HG03354 (cell line): ENCODE data around the gene FHDC1.

ENCODE experiments used
- ATAC-seq: cut with Tn5 transposase; IDR thresholded peaks from one replicate; pipeline ENCODE4 v1.9.1; 2021; ENCODE audit warnings: mild to moderate bottlenecking; ENCODE audit not compliant: unreplicated experiment, poor library complexity, severe bottlenecking

The FHDC1 gene

DNA sequence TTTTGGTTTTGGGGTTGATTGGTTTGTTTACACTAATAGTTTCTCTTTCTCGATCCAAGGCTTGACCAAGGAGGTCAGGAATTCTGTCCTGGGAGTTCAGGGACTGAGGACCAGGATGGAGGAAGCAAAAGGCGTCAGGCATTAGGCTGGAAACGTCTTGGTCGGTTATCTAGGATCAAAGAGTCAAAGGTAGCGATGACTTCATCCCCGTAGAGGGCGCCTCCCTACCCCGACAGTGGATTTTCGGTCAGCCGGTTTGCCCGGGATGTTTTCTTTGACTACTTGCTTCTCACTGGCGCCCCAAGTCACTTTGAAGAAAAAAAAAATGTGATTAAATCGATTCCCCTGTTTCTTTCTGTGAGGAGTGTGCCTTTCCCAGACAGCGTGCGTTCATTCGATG is 980 bp upstream of the FHDC1 start:
- no peak for ATAC-seq

DNA sequence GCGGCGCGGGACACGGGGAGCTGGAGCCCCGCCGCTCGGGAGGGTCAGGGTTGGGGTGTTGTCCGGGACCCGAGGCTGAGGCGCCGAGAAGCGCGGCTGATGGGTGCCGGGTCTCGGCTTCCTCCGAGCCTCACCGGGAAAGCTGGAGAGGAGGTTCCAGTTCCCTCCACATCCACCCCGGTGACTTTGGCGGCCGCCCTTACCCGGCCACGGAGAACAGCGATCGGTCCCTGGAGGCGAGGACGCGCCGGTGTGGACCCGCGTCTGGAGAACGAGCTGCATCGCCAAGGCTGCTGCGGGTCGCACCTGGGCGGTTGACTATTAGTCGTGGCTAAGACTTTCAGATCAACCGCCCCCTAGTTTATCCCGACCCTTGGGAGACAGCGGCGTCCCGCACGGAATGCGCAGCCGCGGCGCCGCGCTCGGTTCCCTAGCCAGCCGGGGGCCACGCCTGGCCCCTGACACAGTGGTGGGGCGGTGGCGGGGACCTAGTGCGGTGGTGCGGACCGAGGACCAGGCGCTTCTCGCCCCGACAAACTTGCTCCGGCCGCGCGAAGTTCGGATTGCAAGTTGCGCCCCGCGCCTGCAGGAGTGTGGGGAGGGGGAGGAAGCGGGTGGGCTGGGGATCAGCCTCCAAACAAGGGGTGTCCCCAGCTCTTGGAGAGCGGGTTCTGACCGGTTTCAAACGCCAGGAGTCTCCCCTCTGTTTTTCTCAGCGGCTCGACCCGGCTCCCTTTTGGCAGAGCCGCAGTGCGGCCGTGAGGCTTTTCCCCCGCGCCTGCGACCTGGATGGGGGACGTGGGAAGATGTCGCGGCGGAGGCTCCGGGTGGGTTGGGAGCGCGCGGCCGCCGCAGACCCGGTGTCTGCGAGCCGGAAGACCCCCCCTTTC is 568 bp downstream of the FHDC1 start:
- peak; percentile 39 for ATAC-seq

DNA sequence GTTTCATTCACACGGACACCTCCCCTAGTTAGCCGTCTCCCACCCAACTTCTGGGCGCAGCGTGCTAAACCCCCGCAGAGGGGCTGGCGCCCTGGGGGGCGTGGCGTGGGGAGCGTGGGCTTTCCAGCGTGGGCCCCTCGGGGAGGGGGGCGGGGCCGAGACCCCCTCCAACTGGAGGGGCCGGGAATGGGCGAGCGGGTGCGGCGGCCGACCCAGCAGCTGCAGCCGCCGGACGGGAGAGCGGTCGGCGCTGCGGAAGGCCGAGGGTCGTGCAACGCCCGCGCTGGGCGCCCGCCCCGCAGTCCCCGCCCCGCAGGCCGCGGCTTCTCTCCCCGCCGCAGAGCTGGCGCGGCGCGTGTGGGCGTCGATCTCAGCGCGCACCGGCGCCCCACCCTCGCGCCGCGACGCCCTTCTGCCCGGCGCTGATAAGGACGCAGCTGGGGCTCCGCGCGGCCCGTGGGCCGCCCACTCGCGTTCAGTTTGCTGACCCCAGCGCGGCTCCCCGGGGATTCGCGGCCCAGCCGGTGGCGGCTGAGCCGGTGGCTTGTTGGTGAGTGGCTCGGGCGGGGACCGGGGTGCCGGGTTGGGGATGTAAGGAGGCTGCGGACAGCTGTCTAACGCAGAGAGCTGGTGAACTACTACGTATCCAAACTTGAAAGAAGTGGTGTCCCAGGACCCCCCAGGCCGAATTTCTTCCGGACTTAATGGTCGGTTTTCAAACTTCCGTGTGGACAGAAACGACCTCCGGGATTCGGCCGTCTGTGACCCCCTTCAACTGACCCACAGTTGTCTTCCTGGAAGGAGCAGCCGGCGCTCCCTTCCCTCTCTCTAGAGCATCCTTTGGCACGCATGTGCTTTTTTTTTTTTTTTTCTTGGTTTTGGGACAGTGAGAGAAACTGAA is 1.5 kb downstream of the FHDC1 start:
- ATAC-seq = peak; percentile 38

DNA sequence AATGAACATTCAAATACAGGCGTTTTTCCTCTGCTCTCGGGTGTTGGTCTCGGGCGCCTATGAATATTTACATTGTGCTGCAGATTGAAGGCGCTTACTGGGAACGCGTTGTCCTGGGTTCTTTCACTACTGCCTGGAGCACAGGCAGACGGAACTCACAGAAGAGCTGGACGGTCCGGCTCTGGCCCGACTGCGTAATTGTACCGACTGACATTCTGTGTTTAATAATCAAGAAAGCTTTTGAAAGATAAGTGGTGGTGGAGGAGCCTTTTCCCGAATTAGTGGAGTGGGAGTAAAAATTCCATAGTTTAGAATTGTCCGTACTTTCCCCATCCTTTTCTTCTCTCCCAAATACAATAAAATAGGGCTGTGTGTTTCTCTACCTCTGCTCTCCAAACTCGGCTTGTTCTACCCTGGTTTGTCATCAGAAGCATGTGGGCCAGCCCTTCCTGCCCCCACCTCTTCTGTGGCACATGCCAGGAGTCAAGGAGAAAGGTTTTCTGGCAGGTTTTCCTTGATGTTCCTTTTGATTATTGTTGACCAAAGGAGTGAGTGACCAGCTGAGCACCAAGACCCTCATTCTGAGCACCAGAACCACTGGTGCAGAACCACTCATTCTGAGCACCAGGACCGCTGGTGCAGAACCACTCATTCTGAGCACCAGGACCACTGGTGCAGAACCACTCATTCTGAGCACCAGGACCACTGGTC is 2.3 kb downstream of the FHDC1 start:
- ATAC-seq = no peak

DNA sequence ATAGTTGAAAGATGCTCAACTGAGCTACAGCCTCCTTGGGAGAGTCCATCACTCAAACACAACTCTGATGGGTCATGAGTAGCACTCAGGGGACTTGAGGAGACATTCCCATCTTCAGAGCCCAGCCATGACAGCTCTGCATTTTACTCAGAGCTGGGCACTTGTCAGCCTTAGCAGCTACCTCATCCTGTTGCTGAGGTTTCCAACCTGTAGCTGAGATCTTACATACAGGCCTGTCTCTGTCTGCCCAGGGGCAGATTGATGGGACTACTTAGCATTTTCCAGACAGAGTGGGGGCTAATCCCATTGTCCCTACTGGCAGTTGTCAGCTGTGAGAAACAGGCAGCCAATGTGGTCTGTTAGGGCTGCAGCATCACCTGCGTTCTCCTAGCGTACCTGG is 3.5 kb downstream of the FHDC1 start:
- ATAC-seq = no peak

DNA sequence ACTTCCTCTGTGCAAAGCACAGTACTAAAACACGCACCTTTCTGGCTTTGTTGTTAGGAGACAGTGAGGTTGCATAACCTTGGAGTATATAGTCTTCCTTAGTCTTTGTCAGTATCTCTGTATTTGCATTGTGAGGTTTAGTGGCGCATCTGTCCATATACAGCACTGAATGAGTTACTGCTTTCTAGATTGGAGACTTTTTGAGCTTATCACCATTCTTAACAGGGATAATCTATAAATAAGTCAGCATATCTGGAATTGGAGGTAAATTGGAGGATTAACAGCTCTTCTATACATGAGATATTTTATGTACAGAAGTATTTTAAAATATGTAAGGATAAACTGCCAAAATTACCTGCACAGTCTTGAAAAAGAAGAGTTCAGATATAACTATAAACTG is 4.3 kb downstream of the FHDC1 start:
- ATAC-seq = no peak

DNA sequence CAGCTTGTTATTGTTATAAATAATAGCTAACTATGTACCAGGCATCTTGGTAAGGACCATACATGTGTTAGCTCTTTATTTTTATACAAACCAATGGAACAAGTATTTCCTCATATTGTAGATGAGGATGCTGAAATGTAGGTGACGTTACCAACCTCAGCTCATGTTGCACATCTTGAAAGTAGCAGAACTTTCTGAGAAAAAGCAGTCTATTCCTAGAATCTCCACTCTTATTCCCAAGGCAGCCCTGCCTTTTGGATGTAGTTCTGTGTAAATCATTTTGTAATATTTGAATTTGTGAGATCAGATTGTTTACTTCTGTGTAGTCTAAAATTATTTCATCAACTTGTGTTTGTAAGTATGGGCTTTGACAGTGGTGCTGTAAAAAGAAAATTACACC is 5.3 kb downstream of the FHDC1 start:
- no peak for ATAC-seq

DNA sequence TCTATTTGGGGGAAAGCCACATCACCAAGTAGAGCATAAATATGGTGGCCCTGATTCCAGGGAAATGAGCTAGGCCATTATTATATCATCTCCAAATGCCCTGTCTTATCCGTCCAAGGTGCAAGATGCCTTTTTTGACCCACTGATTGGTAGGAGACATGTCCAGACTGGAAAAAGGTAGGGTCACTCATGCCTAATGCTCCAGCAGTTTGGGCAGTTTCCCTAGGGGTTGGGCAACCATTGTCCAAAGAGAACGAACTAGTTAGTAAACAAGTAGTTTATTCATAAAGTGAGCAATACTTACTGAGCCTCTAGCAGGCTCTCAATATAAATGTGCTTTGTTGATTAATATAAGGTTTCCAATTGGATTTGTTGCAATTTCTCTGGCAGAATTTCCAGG is 6.2 kb downstream of the FHDC1 start:
- no peak for ATAC-seq

DNA sequence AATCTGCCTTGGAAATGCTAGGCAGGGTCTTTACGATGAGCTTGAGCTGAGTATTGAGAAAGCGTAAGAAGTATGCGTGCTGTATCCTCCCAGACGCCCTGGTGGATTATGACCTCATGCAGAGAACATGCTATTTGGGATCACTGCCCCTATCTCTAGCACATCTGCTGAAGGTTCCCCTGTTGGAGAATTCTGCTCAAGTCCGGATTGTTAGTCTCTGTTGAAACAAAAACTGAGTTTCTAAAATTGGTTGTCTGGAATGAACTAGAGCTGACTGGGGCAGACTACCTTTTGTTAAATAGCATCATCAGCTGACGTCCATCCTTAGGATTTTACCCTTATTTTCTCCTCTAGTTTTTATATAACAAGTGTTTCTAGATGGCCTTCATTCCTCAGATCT is 7.5 kb downstream of the FHDC1 start:
- no peak for ATAC-seq

DNA sequence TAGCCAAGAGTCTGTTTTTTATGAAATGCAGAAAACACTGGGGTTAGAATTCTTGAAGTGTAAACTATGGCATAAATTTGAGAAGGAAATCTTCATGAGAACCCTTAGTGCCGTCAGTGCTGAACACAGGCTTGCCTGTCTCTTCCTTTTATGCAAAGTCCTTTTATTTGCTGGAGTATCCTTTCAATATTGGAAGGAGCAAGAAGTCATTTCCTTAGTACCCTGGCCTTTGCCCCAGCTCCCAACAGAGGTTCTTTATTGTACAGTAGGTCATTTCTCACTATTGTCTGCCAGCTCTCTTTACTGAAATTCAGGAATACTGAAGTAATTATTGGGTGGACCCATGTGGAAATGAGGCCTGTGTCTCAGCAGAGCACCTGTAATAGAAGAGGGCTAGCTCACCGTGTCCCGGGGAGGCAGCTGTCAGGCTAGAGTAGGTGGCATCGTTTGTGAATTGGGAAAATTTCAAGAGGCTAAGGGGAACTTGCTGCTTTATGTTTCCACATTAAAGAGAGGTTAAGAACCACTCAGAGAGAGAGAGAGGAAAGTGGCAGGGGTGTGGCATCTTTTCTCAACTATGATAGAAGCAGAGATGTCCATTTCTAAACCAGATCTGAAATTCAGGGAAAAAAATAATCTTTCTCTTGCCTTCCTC is 8.7 kb downstream of the FHDC1 start:
- no peak for ATAC-seq

DNA sequence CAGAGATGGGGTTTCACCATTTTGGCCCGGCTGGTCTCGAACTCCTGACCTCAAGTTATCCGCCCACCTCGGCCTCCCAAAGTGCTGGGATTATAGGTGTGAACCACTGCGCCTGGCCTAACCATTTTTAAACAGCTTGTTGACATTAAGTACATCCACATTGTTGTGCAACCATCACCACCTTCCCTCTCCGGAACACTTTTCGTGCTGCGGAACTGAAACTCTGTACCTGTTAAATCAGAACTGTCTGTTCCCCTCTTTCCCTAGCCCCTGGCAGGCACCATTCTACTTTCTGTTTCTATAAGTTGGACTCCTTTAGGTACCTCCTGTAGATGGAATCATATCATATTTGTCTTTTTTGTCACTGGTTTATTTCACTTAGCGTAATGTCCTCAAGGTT is 9.5 kb downstream of the FHDC1 start:
- ATAC-seq = no peak

DNA sequence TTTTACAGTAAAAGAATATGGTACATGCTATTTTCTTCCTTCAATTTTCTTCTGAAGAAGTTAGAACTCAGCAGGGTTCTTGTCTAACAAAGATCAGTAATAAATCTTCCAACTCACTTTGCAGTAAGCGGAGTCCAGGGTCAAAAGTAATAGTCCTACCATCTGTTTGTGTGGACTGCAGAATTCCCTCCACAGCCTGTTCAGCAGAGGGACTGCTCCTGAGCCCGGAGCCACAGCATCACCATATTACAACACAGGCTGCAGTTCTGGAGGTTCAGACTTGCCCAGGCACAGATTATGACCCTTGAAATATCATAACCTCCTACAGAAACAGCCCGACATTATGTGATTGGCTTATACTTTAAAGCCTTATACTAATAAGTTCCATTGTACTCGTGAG is 10.3 kb downstream of the FHDC1 start:
- no peak for ATAC-seq

DNA sequence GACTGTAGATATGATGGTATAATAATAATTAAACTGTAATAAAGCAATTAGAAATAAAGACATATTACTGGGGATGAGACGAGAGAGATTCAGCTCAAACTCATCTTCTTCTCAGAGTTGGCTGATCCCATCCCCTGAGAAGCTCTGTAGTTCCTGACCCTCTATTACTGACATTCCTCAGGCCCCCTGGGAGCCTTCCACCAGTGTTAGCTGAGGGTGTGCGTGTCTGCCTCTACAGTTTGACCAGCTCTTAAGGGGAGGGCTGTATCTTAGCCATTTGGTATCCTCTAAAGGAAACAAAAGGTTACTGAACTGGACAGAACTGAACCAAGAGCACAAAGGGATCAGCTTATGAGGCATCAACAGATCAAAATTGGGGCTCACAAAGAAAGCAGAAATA is 11.2 kb downstream of the FHDC1 start:
- no peak for ATAC-seq

DNA sequence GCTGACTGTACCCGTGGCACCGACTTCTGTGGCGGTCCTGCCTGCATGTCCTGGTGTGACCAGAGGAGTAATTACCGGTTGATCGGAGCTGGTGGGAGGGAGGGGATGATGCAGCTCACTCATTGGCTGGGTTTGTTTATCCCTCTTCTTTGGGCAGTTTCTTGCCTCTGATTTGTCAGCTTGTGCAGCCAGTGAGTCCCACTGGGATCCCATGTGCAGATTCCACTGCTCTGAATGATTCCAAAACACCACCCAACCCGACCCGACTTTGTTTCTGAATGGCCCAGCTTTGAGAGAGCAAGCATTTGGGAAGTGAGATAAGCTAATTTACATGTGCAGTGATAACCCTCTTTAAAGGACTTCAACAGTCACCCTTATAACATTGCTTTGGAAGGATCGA is 13.8 kb downstream of the FHDC1 start:
- ATAC-seq = no peak

DNA sequence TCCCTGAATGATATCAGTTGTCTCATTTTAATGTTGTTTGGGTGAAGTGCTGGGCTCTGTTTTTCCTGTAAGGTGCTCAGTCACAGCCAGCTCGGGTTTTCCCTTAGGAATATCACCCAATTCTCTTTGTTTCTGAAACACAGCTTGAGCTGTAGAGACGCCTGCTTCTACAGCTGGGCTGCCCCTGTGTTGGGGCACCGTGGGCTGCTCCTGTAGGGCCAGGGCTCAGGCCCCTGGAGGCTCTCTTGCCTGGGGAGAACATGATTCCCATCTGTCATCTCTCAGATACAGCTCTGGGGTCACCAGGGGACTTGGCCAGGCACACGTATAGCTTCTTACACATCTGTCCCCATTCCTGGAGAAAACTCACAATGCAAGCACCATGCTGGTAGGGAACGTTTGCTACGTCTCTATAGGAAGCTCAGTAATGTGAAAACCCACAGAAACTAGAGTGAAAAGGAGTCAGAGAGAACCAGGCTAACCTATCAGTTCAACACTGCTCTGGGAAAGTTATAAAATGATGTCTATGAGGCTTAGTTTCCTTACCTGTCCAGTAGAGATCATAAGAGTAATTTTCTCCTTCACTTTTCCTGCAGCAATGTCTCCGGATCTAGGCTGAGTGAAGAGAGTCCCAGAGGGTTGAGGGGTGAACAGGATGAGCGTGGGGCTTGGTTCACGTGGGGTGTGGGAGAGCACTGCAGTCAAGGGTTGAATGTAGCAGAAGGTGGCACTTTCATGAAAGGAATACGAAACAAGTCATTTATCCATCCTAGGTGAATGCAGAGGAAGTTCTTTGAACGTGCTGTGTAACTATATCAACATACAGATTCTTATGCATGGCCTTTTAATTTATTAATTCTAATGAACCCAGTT is 14.5 kb downstream of the FHDC1 start:
- no peak for ATAC-seq

DNA sequence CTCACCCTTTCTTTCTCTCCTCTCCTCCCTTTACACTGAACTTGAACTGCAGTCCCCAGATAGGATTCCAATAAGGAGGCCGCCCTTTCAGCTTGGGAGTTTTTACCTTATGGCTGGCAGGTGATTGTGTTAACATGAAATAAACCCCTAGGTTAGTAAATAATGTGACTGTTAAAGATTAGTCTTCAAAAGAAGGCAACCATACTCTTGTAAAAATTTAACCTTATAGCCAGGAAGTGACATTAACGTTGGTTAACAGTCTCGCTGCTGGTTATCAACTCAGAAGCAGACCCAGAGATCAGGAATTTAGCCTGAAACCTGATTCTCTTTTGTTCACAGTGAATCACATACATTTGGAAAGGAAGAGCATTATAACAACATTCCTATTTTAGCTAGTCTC is 15.2 kb downstream of the FHDC1 start:
- ATAC-seq = no peak

DNA sequence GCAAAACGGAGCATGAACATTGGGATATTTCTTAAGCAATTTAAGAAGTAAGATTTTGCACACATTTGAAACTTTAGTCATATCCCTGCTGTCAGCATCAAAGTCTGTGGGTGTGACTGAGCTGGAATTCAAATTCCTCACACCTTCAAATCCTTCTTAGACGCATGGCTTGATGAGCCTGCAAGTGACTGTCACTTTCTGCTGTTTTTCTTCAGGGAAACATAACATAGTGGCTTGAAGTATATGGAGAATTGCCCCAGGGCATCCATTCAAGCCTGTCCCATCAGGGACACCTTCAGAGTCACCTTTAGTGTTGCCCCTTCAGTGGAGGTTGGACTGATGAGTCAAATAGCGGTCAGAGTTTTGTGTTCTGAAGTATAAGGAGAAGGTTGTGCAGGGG is 17.4 kb downstream of the FHDC1 start:
- ATAC-seq = no peak

DNA sequence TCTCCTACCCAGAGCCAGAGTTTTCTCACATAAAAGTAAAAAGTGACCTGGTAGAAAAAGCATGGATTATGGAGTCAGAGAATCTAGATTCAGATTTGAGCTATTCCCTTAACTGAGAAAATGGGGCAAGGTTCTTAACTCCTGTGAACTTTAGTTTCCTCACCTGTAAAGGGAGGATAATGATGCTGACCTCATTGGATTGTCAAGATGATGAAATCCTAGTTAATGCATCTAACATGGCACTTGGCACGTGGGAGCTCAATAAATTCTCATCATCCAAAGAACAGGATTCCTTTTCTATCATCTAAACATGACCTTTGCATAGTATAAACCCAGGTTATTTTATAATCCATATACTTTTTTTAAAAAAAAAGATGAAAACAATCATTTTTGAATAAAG is 18.6 kb downstream of the FHDC1 start:
- ATAC-seq = no peak

DNA sequence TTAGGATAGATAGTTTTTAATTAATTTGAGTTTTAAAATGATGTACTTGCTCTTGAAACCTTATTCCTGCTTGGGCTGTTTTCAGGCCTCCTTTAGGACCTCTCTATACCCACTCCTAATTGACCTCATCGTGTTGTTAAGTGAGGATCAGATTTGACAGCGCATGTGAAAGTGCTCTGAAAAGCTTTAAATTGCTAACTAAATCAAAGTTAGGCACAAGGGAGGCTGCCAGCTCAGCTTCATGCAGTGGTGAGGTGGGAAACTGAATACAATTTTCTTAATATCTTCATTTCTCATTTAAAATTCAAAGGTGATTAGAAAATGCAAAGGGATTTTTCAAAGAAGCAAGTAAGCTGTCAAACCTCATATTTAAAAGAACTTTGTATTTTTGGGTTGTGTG is 20.0 kb downstream of the FHDC1 start:
- ATAC-seq = no peak
